Right atrium auricular region (tissue), 2 donors: ENCODE measurements around the gene AURKA. TPM values are rescaled to one million over a fixed set of nuclear protein-coding genes. Genes with fewer than 3 reads are reported as not detected.
A peak's percentile ranks its signal among the peaks of the same experiment; 100 is the strongest.

Experiments
- DNase-seq: peaks from one replicate; pipeline ENCODE4 v3.0.0-alpha.2; 2019; ENCODE audit warnings: low spot score
- H3K27ac ChIP-seq, 2 donors: fragments of 200-600 bp; sonication (generic); 1 replicate in 1 of 2; 2 replicates in 1 of 2; pipeline ENCODE4 v1.5.1; 2016 to 2019
- H3K27me3 ChIP-seq, 2 donors: fragments of 200-600 bp; sonication (generic); one replicate each; pipeline versions ENCODE4 v1.5.1 to v1.6.0; 2017 to 2019
- H3K36me3 ChIP-seq: fragments of 200-600 bp; sonication (generic); one replicate; pipeline ENCODE4 v1.5.1; 2016
- H3K4me1 ChIP-seq, 2 donors: fragments of 200-600 bp; sonication (generic); one replicate each; pipeline versions ENCODE4 v1.5.1 to v1.6.0; 2017 to 2019
- H3K4me3 ChIP-seq, 2 donors: fragments of 200-600 bp; sonication (generic); 1 replicate in 1 of 2; 2 replicates in 1 of 2; pipeline ENCODE4 v1.5.1; 2017 to 2019; ENCODE audit warnings: mild to moderate bottlenecking in 1 of 2, moderate library complexity in 1 of 2
- H3K9me3 ChIP-seq, 2 donors: fragments of 200-600 bp; sonication (generic); one replicate each; pipeline ENCODE4 v1.5.1; 2019
- total RNA-seq, 2 donors: library from RNA; depleted of rRNA; stranded (reverse); fragments of >200 nt; gene quantifications; one replicate each; pipeline ENCODE4 v1.1.0, GENCODE V29; 2016
- TF ChIP-seq, protein P1 (sequence below), 2 donors: fragments of 200-600 bp; sonication (generic); IDR thresholded peaks; one replicate each; pipeline ENCODE4 v1.5.1; 2019; ENCODE audit warnings: antibody characterized with exemption in 2 of 2

AURKA gene
- 1 to 10 TPM; 2.0 to 7.6 TPM for total RNA-seq

DNA sequence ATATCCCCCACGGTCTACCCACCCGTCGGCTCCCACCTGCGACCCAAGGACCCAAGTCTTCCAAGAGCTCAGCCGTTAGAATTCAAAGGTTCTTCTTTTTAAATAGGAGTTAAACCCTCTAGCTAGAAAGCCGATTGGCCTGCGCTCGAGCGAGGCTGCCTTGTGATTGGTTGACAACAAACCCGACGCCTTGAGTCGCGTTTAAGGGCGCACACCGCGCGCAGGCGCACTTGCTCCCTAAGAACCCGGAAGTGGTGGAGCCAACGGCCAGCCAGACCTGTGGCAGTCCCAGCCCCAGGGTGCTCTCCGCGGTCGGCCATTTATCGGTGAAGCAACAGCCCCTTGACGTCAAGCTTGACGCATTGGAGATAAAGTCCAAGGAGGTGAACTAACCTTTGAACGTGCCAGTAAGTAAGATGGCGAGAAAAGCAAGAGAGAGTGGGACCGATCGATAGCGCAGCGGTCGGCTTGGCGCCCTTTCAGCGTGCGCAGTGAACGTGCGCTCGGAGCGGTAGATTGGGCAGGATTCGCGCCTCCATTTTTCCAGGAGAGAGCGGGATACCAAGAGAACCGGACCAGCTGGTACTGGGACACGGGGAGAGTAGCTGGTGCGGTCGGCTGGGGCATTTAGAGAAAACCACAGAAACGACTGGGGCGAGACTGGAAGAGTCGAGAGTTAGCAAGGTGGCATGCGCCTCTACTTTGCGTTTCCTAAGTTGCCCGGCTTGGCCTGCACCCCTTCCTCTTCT, at the start of gene AURKA, which contains the start of gene CSTF1:
Gene AURKA, minus strand, starts transcription at position 84 of the 749 bp plus-strand sequence. CDS start 4,018 bp downstream, outside the sequence.
Gene CSTF1, plus strand, starts transcription at position 514 of the 749 bp plus-strand sequence. CDS start 2,908 bp downstream, outside the sequence.
- DNase-seq = peak; percentile 100
- no peaks in the 10 kb centered on the region for H3K9me3 ChIP-seq
- no peaks in the 10 kb centered on the region for H3K27me3 ChIP-seq
- peak within 1 kb of the TSS; percentile 91 for H3K27ac ChIP-seq
- TF ChIP-seq, protein P1, sequence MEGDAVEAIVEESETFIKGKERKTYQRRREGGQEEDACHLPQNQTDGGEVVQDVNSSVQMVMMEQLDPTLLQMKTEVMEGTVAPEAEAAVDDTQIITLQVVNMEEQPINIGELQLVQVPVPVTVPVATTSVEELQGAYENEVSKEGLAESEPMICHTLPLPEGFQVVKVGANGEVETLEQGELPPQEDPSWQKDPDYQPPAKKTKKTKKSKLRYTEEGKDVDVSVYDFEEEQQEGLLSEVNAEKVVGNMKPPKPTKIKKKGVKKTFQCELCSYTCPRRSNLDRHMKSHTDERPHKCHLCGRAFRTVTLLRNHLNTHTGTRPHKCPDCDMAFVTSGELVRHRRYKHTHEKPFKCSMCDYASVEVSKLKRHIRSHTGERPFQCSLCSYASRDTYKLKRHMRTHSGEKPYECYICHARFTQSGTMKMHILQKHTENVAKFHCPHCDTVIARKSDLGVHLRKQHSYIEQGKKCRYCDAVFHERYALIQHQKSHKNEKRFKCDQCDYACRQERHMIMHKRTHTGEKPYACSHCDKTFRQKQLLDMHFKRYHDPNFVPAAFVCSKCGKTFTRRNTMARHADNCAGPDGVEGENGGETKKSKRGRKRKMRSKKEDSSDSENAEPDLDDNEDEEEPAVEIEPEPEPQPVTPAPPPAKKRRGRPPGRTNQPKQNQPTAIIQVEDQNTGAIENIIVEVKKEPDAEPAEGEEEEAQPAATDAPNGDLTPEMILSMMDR (IDR thresholded peaks at IDR 0.05) = no peak
- H3K36me3 ChIP-seq = peaks cover 23% of the 10 kb centered on the region
- peak within 1 kb of the TSS; percentile 82 to 92 for H3K4me3 ChIP-seq
- H3K4me1 ChIP-seq = peaks cover 0 to 24% of the 10 kb centered on the region in 2 donors

DNA sequence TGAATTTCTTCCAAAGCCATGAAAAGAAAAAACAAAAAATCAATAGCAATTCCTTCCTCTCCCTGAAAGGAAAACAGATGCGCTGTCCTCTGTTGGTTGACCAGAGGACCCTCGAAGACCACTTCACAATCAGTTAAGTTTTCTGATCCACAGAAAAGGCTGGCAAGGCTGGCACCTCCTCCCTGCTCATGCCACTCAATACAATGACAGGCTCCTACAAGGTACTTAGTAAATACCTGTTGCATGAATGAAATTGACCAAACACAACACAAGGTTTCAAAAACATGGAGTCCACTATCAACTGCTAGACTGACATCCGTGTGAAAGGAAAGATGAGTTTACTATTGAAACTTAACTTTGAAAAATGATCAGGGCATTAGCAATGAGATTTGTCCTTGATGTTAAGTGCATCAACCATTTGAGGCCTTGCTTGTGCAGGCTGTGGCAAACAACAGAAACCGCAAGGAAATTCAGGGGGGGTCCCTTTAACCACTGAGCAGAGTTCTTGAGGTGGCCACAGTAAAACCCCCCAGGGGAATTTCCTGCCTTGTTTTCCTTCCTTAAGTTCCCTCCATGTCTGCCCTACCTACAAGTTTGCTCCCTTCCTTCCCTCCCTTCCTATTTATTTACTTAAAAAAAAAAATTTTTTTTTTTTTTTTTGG, 48.5 kb upstream of the AURKA start:
- no peak for DNase-seq
- Histone ChIP-seq H3K27me3 (no peaks in the 10 kb centered on the region), H3K4me3 (no peak overlapping the region), H3K4me1 (peaks cover 0 to 7% of the 10 kb centered on the region in 2 donors), H3K27ac (no peak overlapping the region), H3K9me3 (no peaks in the 10 kb centered on the region), H3K36me3 (no peaks in the 10 kb centered on the region)
- TF ChIP-seq, protein P1 (IDR thresholded peaks at IDR 0.05) = no peak

DNA sequence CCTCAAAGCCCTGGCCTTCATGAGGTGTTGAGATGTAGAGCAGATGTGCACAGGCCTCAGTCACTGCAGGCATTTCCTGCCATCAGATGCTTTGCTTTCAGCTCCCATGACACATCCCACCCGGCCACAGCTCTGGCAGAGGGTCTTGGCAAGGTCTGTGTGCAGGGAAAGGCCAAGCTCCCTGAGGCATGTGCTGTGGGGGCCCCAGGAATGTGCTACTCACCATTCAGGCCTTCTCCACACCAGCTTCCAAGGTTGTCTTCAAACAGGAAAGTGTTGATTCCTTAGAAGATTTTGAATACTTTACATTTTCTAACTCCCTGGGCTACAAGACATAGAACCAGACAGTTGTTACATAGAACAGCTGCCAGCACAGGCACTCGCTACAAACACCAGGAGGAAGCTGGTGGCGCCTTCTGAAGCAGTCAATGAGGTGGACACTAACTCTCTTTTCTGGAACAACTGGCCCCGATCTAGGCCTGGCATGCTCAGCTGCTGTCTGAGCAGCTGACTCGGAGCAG, 47.8 kb upstream of the AURKA start:
- peaks cover 0 to 7% of the 10 kb centered on the region in 2 donors for H3K4me1 ChIP-seq
- no peak overlapping the region for H3K4me3 ChIP-seq
- peak; percentile 73 for DNase-seq
- no peaks in the 10 kb centered on the region for H3K36me3 ChIP-seq
- no peaks in the 10 kb centered on the region for H3K9me3 ChIP-seq
- TF ChIP-seq, protein P1 (IDR thresholded peaks at IDR 0.05) = no peak
- no peak overlapping the region for H3K27ac ChIP-seq
- H3K27me3 ChIP-seq = no peaks in the 10 kb centered on the region

DNA sequence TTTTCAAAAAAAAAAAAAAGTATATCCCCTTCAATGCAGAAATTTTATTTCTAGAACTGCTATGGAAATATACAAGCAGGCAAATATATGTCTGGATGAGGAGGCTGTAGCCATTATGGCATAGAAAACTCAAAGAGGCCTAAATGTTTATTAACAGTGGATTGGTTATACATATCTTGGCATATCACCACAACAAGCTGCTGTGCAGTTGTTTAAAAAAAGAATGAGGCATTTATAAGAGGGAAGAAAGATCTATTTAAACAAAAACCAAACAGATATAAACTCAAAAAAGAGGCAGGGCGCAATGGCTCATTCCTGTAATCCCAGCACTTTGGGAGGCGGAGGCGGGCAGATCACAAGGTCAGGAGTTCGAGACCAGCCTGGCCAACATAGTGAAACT, 46.3 kb upstream of the AURKA start:
- H3K36me3 ChIP-seq = no peaks in the 10 kb centered on the region
- H3K9me3 ChIP-seq = no peaks in the 10 kb centered on the region
- TF ChIP-seq, protein P1 (IDR thresholded peaks at IDR 0.05) = no peak
- H3K27me3 ChIP-seq = no peaks in the 10 kb centered on the region
- H3K27ac ChIP-seq = no peak overlapping the region
- H3K4me1 ChIP-seq = no peaks in the 10 kb centered on the region
- DNase-seq = no peak
- H3K4me3 ChIP-seq = no peak overlapping the region

DNA sequence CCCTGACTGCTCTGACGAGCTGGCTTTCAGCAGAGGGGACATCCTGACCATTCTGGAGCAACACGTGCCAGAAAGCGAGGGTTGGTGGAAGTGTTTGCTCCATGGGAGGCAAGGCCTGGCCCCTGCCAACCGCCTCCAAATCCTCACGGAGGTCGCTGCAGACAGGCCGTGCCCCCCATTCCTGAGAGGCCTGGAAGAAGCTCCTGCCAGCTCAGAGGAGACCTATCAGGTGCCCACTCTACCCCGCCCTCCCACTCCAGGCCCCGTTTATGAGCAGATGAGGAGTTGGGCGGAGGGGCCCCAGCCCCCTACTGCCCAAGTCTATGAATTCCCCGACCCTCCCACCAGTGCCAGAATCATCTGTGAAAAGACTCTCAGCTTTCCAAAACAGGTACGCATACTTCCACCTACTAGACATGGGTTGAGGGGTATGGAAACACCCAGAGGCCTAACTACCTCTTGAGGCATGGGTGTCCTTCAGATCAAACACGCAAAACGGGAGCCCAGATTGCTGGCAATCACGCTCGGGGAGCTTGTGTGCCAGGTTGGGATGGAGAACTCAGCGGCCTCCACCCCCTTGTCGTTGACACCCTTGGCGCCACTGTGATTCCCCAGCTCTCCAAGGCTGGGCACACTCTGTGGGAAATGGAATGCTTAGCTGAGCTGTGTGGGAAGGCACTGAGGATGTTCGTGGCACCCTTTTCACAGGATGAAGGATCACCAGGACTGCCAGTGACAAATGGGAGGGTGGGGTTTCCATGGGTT, 45.4 kb upstream of the AURKA start:
- no peak for DNase-seq
- no peaks in the 10 kb centered on the region for H3K27me3 ChIP-seq
- no peaks in the 10 kb centered on the region for H3K9me3 ChIP-seq
- H3K4me1 ChIP-seq = no peaks in the 10 kb centered on the region
- TF ChIP-seq, protein P1 (IDR thresholded peaks at IDR 0.05) = no peak
- no peaks in the 10 kb centered on the region for H3K36me3 ChIP-seq
- H3K4me3 ChIP-seq = no peak overlapping the region
- H3K27ac ChIP-seq = no peak overlapping the region
